Adrenal gland (tissue), 5 donors: ENCODE results near the gene ZNF552.

Experiments used
- POLR2A ChIP-seq, 2 donors: fragments of 450-650 bp; IDR thresholded peaks; one replicate each; pipeline ENCODE4 v1.6.1; 2017; ENCODE audit warnings: antibody characterized with exemption in 2 of 2, mild to moderate bottlenecking in 2 of 2, moderate library complexity in 1 of 2
- TF ChIP-seq, protein P1 (sequence below), 6 experiments: fragments of 450-650 bp in 4 of 6; fragments of 200-600 bp in 2 of 6; sonication (generic) in 1 of 6; IDR thresholded peaks; 1 replicate in 5 of 6; 2 replicates in 1 of 6; pipeline versions ENCODE4 v1.5.1 to v1.8.0; 2016 to 2021; ENCODE audit warnings: antibody characterized with exemption in 6 of 6, mild to moderate bottlenecking in 2 of 6, moderate library complexity in 1 of 6
- donor health status: DM: no; HTN: no; CAD: no.

DNA sequence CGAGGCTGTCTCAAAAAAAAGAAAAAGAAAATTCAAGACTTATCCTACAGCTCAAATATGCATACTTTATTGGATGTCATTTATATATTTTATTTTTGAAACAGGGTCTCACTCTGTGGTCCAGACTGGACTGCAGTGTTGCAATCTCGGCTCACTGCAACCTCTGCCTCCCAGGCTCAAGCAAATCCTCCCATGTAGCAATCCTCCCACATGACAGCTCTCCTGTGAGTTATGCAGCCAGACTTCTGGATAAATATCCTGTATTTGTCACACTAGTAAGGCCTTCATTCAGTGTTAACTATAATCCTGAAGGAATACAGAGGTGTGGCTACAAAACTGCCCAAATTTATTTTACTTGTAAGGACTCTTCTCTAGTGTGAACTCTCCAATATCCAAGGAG lies 7.2 kb downstream of the ZNF552 start:
- TF ChIP-seq, protein P1, sequence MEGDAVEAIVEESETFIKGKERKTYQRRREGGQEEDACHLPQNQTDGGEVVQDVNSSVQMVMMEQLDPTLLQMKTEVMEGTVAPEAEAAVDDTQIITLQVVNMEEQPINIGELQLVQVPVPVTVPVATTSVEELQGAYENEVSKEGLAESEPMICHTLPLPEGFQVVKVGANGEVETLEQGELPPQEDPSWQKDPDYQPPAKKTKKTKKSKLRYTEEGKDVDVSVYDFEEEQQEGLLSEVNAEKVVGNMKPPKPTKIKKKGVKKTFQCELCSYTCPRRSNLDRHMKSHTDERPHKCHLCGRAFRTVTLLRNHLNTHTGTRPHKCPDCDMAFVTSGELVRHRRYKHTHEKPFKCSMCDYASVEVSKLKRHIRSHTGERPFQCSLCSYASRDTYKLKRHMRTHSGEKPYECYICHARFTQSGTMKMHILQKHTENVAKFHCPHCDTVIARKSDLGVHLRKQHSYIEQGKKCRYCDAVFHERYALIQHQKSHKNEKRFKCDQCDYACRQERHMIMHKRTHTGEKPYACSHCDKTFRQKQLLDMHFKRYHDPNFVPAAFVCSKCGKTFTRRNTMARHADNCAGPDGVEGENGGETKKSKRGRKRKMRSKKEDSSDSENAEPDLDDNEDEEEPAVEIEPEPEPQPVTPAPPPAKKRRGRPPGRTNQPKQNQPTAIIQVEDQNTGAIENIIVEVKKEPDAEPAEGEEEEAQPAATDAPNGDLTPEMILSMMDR (IDR thresholded peaks at IDR 0.05) = no peak
- TF ChIP-seq POLR2A (IDR thresholded peaks at IDR 0.05) = no peak
